Keratinocyte (primary cell): ENCODE data around the gene NKIRAS1.

Experiments
- CTCF ChIP-seq, 3 experiments: IDR thresholded peaks in 1 of 3; conservative IDR thresholded peaks in 1 of 3; optimal IDR thresholded peaks in 1 of 3; 2 replicates in 2 of 3; 3 replicates in 1 of 3; pipeline versions ENCODE3 to v1.5.1; 2011; ENCODE audit warnings: low read length in 3 of 3, mild to moderate bottlenecking in 3 of 3, moderate library complexity in 2 of 3, control low read depth in 1 of 3, inconsistent platforms in 1 of 3; ENCODE audit not compliant: insufficient read depth in 2 of 3; ENCODE audit errors: extremely low read depth in 1 of 3
- EZH2 ChIP-seq: IDR thresholded peaks from one replicate; pipeline ENCODE4 v1.6.1; 2012; ENCODE audit warnings: inconsistent platforms, mild to moderate bottlenecking, low read length, moderate library complexity

- TF ChIP-seq CTCF (optimal IDR thresholded peaks at IDR 0.05 in 1 of 3, IDR thresholded peaks at IDR 0.05 in 1 of 3, conservative IDR thresholded peaks at IDR 0.05 in 1 of 3; ENCODE audit: extremely low read depth in 1 of 3, insufficient read depth in 2 of 3, low read length in 3 of 3) = no peak
- no peak for TF ChIP-seq EZH2
Measured at GRCh38 chr3:23919628-23920027, 2.8 kb upstream of the NKIRAS1 start.
